ENCODE data around the gene EIF3L. TPM values are rescaled to one million over a fixed set of nuclear protein-coding genes. Genes with fewer than 3 reads are reported as not detected.

Gene EIF3L
- polyA plus RNA-seq, 1 of the 3 experiments (the other 2 are of a cell fraction), result 478 TPM

- Histone ChIP-seq H3K4me1 (ENCODE audit: control insufficient read depth in 1 of 2, insufficient read depth in 2 of 2, low read depth in 1 of 2, low read length in 1 of 2) (peaks cover 6 to 7% of the 10 kb centered on the region in 2 experiments; a peak in 3 of 4 replicates), H3K36me3 (replicated peaks in 1 of 2; ENCODE audit: control insufficient read depth in 1 of 2, insufficient read depth in 2 of 2, low read length in 1 of 2) (peaks cover 15 to 35% of the 10 kb centered on the region in 2 experiments), H3K4me2 (no peak overlapping the region), H3K4me3 (ENCODE audit: low read depth in 2 of 2, low read length in 1 of 2) (no peak overlapping the region), H3K79me2 (ENCODE audit: insufficient read depth) (no peaks in the 10 kb centered on the region; the same call in 1 of the 2 replicates), H3K9me3 (no peaks in the 10 kb centered on the region), H2AFZ (ENCODE audit: low read depth) (no peak overlapping the region), H3F3A (replicated peaks; ENCODE audit: insufficient read depth) (peaks cover 14% of the 10 kb centered on the region), H3K9ac (no peak overlapping the region), H3K9me2 (no peaks in the 10 kb centered on the region), H4K20me1 (ENCODE audit: insufficient read depth) (peaks cover 8% of the 10 kb centered on the region; the same call in 1 of the 2 replicates), H3K27ac (ENCODE audit: low read depth in 2 of 2, low read length in 1 of 2) (no peak overlapping the region), H3K27me3 (ENCODE audit: insufficient read depth) (no peaks in the 10 kb centered on the region)
- ChIA-PET POLR2A (interaction anchor here (0.9 kb wide), 1 partner anchor 25 kb away, joined by 3 read pairs; no protein-coding TSS in a partner anchor), CTCF (interaction anchor here (1.0 to 1.9 kb wide), 3 partner anchors 22 to 113 kb away, joined by 3 to 10 read pairs (median 3); no protein-coding TSS in a partner anchor)
- WGBS (ENCODE audit: low lambda C conversion rate), result 100% methylated on average over 7 of the region's 11 CpGs
- peak; percentile 64 for DNase-seq
- TF ChIP-seq, protein P1, sequence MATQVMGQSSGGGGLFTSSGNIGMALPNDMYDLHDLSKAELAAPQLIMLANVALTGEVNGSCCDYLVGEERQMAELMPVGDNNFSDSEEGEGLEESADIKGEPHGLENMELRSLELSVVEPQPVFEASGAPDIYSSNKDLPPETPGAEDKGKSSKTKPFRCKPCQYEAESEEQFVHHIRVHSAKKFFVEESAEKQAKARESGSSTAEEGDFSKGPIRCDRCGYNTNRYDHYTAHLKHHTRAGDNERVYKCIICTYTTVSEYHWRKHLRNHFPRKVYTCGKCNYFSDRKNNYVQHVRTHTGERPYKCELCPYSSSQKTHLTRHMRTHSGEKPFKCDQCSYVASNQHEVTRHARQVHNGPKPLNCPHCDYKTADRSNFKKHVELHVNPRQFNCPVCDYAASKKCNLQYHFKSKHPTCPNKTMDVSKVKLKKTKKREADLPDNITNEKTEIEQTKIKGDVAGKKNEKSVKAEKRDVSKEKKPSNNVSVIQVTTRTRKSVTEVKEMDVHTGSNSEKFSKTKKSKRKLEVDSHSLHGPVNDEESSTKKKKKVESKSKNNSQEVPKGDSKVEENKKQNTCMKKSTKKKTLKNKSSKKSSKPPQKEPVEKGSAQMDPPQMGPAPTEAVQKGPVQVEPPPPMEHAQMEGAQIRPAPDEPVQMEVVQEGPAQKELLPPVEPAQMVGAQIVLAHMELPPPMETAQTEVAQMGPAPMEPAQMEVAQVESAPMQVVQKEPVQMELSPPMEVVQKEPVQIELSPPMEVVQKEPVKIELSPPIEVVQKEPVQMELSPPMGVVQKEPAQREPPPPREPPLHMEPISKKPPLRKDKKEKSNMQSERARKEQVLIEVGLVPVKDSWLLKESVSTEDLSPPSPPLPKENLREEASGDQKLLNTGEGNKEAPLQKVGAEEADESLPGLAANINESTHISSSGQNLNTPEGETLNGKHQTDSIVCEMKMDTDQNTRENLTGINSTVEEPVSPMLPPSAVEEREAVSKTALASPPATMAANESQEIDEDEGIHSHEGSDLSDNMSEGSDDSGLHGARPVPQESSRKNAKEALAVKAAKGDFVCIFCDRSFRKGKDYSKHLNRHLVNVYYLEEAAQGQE (IDR thresholded peaks at IDR 0.05; ENCODE audit: low read depth, low read length), result no peak
- no peak for TF ChIP-seq PBX3 (IDR thresholded peaks at IDR 0.05)
- TF ChIP-seq RAD21 (IDR thresholded peaks at IDR 0.05; ENCODE audit: low read length), result peak; percentile 17; the same call in 1 of the 2 replicates
- TF ChIP-seq JUND (IDR thresholded peaks at IDR 0.05), result no peak
- peak; percentile 25; the same call in 1 of the 2 replicates for TF ChIP-seq SMC3 (IDR thresholded peaks at IDR 0.05; ENCODE audit: low read depth, low read length)
- no peak for TF ChIP-seq RXRA (IDR thresholded peaks at IDR 0.05; ENCODE audit: borderline replicate concordance, low read depth)
- no peak for TF ChIP-seq MAX (IDR thresholded peaks at IDR 0.05; ENCODE audit: low read depth)
- TF ChIP-seq, protein P2, sequence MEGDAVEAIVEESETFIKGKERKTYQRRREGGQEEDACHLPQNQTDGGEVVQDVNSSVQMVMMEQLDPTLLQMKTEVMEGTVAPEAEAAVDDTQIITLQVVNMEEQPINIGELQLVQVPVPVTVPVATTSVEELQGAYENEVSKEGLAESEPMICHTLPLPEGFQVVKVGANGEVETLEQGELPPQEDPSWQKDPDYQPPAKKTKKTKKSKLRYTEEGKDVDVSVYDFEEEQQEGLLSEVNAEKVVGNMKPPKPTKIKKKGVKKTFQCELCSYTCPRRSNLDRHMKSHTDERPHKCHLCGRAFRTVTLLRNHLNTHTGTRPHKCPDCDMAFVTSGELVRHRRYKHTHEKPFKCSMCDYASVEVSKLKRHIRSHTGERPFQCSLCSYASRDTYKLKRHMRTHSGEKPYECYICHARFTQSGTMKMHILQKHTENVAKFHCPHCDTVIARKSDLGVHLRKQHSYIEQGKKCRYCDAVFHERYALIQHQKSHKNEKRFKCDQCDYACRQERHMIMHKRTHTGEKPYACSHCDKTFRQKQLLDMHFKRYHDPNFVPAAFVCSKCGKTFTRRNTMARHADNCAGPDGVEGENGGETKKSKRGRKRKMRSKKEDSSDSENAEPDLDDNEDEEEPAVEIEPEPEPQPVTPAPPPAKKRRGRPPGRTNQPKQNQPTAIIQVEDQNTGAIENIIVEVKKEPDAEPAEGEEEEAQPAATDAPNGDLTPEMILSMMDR (IDR thresholded peaks at IDR 0.05), result peak; percentile 45
- no peak for TF ChIP-seq MEF2A (IDR thresholded peaks at IDR 0.05; ENCODE audit: borderline replicate concordance, low read depth)
- TF ChIP-seq, protein P3, sequence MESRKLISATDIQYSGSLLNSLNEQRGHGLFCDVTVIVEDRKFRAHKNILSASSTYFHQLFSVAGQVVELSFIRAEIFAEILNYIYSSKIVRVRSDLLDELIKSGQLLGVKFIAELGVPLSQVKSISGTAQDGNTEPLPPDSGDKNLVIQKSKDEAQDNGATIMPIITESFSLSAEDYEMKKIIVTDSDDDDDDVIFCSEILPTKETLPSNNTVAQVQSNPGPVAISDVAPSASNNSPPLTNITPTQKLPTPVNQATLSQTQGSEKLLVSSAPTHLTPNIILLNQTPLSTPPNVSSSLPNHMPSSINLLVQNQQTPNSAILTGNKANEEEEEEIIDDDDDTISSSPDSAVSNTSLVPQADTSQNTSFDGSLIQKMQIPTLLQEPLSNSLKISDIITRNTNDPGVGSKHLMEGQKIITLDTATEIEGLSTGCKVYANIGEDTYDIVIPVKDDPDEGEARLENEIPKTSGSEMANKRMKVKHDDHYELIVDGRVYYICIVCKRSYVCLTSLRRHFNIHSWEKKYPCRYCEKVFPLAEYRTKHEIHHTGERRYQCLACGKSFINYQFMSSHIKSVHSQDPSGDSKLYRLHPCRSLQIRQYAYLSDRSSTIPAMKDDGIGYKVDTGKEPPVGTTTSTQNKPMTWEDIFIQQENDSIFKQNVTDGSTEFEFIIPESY (IDR thresholded peaks at IDR 0.05; ENCODE audit: borderline replicate concordance, low read depth), result no peak
- TF ChIP-seq POLR2AphosphoS5 (IDR thresholded peaks at IDR 0.05; ENCODE audit: low read depth, low read length), result no peak
- TF ChIP-seq NFIC (IDR thresholded peaks at IDR 0.05; ENCODE audit: borderline replicate concordance), result no peak
- TF ChIP-seq TEAD4 (IDR thresholded peaks at IDR 0.05; ENCODE audit: borderline replicate concordance, insufficient read depth), result no peak
These were observed 81.2 kb downstream of the EIF3L start for GRCh38 chr22:37930270-37930951.

All from SK-N-SH (cell line).